Fibroblast of the conjunctiva (primary cell): ENCODE data around the gene ECM2.

Experiments used
- DNase-seq: peaks from one replicate; pipeline ENCODE4 v3.0.0-alpha.2; 2010; ENCODE audit warnings: low read depth

Gene ECM2

DNA sequence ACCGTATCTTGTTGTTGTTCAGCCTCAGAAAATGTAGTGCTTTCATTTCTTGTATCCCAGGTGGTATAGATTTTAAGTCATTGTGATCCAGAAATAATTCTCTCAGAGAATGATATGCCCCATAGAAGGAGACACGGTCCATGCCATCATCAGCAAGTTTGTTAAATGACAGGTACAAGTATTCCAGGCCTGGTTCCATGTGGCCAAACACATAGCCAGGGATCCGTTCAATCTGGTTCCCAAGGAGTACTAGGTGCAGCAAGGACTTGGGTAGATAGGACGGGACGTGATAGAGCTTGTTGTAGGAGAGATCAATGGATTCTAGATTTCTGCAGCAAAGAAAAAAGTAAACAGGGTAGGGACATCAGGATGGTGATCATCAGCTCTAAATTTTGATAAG lies 35.1 kb downstream of the ECM2 start:
- DNase-seq, result no peak

DNA sequence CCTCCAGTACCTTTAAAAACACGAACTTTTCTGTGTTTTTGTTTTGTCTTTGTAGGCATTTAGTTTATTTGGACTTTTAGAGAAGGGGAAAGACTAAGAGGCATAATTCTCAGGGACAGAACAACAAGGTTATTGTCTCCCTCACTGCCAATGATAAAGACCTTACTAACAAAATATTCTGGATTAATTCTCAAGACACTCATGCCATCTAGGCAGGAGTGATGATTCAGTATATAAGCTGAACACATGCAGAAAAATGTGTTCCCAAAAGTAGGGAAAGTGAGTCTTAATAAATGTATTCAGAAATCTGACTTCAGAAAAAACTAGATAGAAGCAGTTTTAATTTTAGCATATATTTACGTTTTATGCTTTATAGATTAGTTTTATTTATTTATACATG lies 36.1 kb downstream of the ECM2 start:
- no peak for DNase-seq

DNA sequence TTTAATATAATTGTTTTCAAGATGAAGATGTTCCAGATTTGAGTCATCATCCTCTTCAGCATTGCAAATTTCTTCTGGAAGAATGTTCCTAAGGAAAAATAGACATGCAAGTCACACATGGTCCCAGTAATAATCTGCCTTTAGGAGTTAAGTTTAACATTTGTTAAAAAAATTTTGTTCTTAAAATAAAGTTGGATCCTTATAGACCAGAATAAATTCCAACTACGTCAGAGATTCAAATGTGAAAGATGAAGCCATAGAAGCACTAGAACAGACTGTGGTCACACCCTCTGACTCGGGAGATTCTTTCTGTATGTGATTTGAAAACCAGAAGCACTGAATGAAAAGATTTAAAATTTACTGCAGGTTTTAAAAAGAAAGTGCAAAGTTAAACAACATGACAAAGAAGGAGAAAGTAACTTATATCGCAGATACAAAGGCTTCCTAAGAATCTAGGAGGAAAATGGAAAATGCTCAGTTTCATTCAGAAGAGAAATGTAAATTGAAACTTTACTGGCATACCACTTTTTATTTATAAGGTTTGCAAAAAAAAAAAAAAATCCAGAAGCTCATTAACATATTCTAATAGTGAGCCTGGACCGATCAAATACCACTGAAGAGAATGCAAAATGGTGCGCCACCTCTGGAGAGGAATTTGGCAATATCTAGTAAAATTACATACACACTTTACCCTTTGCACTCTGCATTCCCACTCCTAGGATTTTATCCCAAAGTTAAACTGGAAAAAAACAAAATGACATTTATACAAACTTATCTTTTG lies 39.2 kb downstream of the ECM2 start:
- no peak for DNase-seq

DNA sequence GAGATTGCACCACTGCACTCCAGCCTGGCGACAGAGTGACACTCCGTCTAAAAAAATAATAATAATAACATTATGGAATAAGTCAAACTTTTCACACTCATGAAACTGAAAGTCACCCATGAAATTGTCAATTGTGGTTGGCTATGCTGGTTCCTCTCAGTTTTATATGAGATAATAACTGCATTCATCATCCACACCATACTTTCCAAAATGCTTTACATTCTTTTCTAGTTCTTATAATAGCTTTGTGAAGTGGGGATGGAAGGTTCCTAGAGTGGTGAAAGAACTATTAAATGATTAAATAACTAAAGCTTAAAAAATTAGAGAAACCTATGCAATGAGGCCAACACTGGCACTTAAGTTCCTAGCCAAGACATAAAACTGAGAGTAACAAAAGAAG lies 40.9 kb downstream of the ECM2 start:
- DNase-seq, result no peak

DNA sequence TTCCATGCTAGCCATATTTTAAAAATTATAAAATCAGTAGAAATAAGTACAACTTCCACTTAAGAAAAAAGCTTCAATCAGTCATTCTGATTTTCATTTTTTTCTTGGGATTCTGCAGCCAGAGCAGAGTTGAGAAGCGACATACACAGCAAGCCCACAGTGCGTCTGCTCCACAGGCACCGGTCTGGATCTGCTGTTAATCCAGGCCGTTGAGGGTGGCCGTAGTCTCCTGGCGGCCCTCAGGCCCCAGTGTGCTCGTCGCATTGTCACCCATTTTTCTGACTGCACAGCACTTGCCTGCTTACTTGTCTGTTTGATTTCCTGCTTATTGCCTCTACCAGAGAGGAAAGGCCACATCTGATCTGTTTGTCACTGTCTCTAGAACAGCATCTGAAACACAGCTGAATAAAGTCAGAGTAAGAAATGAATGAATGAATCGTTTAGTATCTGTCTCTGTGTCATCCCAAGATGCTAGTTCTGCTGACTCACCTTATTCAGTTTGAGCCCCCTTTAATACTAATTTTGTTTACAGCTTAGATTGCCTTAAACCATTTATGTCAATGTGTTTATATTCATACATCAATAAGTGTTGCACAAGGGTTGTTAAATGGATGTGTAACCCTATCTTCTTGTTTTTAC lies 41.9 kb downstream of the ECM2 start:
- no peak for DNase-seq

DNA sequence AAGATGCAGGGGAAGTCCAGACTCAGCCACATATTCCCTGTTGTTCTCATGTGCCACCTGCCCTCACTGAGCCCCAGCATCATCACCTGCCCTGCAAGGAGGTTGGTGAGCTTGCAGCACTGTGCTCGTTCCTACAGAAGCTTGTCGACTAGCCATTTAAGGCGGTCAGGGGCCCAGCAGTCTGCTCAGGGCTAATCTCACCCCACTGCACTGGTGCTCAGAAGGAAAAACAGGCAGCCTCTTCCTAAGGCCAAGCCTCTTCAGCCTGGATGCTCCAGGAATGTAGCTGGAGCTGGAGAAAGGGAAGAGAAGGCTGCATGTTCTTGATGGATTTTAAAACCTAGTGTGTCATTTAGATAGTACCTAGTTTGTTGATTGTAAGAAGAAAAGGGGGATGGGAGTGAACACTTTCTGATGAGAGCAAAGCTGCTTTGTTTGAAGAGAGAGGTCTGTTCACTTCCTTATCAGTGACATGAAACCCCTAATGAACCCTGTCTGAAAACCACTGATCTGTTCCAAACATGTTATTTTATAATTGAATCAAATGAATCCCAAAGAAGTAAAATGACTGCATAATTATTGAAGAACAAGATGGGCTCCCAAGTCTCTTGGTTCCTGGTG lies 42.9 kb downstream of the ECM2 start:
- DNase-seq, result no peak

DNA sequence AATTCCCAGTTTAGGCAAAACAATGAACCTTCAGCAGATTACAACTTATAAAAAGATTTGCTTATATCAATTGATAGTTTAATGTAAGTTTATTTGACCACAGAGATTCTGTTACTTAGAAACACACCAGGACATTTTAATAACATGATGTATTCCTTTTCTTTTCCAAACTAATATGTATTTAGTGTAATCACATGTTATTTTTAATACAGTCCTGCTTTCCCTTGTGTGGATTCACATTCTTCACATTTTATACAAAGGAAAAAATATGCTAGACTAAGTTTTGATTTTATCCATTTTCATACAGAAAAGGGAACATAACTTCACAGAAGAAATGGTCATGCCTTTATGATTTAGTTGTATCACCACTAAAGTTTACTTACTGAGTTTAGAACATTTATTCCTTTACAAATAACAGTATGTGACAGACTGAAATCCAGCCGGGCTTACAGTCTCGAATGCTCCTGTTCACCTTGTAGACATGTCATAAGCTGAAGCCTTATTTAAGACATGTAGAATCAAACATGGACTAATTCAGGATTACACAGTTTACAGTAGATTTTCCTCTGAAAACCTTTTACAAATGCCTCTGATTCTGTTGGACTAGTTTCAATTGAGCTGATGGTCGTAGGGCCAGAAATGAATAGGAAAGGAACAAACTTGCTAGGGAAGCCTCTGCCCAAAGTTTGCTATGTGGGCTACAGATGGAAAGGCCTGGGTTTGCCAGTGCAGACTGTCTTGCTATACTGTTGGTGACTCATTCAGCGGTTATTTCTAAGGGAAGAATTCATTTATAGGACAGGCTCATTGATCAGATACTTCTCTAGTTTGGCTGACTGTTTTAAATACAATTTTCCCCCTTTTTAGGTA lies 46.9 kb downstream of the ECM2 start:
- no peak for DNase-seq

DNA sequence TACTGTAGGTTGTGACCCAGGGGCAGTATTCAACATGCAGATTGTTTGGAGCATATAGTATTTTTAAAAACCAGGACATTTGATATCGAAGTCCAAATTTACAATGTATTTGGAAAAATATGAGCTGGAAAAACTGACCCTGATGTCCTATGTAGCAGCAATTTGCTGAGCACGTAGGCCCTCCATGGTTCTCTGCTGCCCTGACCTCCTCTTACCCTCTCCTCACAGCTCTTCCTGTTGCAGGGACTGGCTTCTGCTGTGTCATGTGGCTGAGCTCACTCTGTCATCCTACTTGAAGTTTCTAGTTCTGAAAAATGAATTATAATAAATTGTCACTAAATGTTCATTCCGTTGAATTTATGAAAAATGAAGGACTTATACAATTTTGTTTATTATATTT lies 49.4 kb downstream of the ECM2 start:
- no peak for DNase-seq

DNA sequence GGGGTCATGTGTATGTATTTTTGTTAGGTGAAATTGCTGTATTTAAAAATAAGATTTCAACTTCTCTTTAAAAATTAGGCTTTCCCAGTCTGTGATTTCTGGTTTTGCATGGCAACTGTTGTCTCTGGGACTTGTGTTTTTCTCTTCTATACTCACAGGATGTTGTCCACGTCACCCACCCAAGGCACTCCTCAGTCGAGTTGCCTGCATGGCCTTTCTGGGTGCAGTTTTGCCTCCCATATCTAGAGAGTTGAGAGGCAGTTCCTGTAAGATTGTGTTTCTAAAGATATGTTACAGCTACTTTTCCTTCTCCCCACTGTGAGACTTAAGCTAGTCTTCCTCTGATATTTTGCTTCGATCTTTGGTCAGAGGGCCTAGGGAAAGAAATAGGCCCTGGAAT lies 51.2 kb downstream of the ECM2 start:
- no peak for DNase-seq

DNA sequence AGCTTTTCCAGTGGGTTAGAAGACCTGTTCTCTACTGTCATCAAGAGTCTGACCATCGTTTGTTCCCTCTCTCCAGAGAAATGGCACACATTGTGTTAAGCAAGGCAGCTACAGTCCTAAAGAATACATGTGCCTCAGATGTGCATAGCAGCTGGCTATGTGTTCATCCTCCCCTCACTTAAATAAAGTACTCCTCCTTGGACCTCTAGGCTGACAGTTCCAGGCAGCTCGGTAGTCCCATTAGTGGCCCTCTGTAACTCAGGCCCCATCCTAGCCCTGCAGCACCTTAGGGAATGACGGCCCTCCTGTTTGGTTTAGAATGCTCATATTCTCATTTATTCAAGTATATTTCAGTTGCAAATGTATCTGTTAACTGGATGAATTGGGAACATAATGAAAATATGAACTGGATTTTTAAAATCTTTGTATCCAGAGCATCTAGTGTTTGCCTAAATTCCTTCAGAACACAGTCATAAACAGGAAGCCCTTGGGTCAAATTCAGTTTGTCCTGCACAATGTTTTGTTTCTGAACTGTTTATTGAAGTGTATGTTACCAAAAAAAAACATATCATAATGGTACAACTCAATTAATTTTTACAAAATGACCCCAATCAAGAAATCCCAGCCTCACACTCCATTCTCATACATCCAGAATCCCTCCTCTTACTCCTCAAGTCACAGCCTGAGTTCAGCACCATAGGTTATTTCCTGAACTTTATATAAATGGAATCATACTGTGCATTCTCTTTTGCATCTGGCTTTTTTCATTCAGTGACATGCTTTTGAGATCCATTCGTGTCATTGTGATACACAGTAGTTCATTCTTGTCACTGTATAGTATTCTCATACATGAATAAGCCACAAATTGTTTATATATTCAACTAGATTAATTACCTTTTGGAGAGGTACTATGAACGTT lies 51.9 kb downstream of the ECM2 start:
- no peak for DNase-seq

DNA sequence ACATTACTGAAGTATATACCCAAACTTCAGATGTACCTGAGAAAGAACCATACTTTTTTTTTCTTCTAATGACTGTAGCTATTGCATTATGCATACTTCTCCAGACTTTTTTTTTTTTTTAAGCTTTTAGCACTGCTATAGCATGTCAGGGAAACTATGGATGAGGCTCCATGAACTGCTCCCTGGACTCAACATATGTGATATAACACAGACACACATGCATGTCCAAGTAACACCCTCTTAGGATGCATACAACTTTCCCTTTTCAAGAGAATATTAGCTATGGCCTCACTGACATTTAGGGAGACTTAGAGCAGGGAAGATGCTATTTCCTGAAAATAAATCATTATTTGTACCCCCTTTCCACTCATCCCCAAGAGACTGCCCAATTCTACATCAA lies 53.0 kb downstream of the ECM2 start:
- no peak for DNase-seq

DNA sequence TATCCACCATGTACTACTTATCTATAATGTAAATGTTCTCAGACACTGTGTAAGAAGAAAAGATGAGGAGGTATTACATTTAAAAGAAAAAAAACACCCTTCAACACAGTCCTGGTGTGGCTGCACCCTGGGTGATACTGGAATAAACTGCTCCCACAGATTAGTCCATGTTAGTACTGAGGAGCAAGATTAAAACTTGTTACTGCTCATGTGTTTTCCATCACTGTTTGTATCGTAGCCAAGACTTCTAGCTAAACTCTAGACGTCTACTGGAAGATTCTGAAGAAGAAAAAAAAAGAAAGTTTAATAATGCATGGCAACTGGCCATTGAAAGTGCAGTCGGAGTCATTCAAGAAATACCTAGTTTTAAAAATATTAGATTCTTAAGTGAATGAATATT lies 53.5 kb downstream of the ECM2 start, which contains the start of gene ASPN:
TSS of gene ASPN (minus strand) at position 178 of the 400 bp plus-strand sequence.
- DNase-seq, result peak; percentile 89

DNA sequence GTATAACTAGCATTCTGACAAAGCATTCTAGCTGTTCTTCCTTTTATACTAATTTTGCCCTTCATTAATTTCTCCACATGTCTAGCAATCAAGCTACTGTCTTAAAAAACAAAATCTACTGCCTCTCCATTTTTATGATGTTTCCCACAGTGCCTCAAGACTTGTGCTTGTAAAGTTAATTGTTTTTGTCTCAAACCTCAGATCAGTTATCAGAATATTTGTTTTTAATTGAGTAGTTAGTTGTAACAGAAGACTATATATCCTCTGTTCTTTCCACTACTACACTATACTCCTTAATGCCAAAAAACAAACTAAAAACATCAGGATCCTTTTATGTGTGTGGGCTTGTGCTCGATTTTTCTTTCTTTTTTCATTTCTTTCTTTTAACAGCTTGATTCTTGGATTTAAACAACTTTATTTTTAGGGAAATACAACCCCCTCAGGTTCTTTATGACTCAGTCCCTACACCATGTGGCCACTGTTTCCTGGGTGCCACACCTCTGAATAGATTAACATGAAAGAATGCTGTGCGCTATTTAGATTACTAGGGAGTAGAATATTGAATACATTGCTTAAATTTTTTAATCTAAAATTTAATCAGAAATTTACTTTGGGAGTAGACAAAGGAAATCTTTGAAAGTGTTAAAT lies 54.7 kb downstream of the ECM2 start:
- no peak for DNase-seq

DNA sequence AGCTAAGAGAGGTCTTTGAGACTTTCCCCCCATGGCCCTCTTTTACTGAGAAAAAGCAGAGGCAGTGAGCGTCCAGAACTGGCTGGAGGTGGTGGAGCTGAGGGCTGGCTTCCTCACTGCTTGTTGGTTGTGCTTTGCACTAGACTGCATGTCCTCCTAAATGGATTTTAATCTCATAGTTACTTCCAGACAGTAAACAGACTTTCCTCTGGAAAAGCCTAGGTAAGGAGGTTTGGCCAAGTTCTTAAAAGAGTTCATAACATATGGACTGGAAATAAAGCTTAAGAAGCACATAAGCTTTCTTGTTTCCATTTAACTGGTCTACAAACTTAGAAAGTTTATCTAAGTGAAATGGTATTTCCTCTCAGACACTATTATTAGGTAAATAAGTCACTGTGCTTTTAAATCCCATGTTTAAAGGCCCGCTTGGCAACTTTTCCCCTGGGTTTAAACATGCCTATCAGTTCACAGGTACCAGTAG lies 55.5 kb downstream of the ECM2 start:
- DNase-seq, result no peak

DNA sequence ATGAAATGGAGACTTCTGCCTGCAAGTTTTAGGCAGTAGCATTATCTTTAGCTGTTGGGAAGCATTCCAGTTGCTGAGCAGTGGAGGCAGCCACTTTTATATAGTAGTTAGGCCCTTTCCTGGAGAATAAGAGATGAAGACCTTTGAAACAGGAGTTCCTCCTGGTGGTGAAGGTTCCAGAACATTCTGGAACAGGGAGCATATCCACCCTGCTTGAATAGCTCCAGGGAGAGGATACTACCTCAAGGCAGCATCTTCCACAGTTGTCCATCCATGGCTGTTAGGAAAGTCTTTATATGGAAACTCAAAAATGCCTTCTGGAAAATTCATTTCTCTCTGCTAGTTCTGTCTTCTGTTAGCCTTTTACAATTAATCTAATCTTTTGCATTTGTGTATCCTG lies 56.4 kb downstream of the ECM2 start:
- DNase-seq, result no peak

DNA sequence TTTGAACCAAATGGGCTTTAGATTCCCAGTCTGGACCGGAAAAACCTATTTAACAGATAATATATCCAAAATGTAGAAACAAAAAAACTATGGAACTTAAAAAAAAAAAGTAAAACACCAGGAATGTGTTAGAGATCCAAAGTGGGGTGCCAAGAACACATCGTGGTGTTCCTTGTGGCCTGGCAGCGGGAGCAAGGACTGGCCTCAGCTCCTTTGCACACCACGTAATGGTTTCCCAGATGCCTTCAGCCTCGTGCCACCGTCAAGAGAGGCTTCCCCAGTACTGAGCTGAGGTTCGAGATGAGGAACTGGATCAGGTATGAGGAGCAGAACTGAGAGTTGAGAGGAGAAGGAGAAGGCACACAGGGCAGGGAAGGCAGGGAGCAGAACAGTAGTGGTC lies 57.0 kb downstream of the ECM2 start:
- no peak for DNase-seq

DNA sequence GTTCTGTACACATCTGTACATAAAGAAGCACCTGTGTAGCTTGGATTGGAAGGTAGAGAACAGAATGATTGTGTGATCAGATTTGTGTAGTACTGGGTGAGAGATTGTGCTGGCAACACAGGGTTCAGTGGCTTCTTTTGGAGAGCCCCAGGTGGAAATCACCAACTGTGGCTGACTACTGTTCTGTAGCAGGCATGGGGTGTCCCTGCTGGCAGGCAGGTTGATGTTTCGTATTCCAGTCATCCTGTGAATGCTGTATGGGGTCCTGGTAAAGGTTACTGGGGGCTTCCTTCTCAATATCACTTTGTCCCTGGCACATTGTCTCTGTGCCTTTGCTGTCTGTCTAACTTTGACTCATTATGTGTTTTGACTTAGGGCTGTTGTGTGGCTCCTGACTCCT lies 58.8 kb downstream of the ECM2 start:
- no peak for DNase-seq

DNA sequence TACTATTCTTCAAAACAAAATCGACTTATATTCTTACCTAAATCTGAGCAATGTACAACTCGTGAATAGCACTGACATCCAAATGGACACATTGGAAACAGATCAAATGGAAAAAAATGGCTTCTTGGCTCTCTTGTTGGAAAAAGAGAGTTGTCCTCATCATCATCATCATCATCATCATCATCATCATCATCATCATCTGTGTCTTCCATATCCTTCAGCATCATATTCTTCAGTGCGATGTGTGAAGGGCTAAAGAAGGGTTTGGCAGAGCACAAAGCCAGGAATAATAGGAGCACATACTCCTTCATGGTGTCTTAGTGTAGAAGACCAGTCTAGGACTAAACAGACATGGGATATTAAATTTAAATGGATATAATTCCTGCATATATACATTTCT lies 61.2 kb downstream of the ECM2 start:
- no peak for DNase-seq

DNA sequence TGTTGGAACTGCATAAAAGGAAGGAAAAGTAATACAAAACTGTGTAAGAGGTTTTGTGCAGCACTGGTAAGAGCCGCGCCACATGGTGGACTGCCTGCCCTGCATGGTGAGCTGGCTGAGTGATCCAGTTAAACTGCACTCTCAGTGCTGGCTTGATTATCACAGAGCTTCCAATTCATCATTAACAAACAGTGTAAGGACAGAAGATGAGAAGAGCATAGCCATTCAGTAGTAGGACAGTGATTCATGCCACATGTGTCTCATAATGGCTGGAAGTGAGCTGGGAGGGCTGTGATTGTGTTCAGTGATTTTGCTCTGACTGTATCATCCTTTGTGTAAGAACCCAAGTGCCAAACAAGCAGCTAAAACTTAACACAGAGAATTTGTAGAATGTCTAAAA lies 67.6 kb downstream of the ECM2 start:
- no peak for DNase-seq

DNA sequence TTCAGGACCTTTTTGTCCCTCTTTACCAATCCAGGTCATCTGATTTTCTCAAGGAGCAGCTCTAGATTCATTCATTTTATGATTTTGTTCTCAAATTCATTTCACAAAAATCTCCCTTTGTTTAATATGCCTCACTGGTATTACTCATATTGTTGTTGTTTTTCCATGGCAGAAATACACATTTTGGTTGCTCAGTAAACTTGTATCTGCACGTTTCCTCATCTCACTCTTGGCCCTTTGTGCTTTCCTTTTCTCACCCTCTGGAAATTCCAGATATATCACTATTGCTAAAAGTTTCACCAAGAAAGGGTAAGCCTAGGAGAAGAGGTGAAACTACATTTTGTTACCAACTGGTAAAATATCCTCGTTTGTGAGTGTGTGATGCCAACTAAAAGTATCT lies 68.3 kb downstream of the ECM2 start:
- no peak for DNase-seq

DNA sequence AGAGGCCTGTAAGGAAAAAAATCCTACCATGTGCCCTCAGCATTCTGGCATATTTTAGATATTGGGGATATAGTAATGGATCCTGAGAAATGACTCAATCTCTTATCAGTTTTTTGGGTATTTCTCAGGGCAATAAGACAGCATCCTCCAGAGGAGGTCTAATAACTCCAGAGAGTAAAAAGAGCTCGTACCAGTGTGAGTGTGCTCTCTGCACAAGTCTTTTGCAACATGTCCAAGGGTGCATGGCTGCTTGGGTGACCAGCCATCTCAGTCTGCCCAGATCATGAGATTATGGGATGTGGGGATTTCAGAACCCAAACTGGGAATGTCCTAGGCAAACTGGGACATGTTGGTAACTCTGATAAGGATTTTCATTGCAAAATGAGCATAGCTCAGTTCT lies 68.7 kb downstream of the ECM2 start:
- no peak for DNase-seq
